Tibial nerve (tissue), 4 donors: Measurements from ENCODE around the gene IRF8.

Source experiments
- CTCF ChIP-seq, 5 experiments: fragments of 200-600 bp in 3 of 5; fragments of 450-650 bp in 2 of 5; sonication (generic) in 3 of 5; IDR thresholded peaks; one replicate each; pipeline ENCODE4 v1.5.1; 2016 to 2019; ENCODE audit warnings: antibody characterized with exemption in 5 of 5, mild to moderate bottlenecking in 3 of 5, moderate library complexity in 2 of 5
- EP300 ChIP-seq, 2 donors: sonication (generic); formaldehyde crosslinking; IDR thresholded peaks; one replicate each; pipeline ENCODE4 v1.6.1; 2017; ENCODE audit warnings: antibody characterized with exemption in 2 of 2, mild to moderate bottlenecking in 1 of 2
- POLR2A ChIP-seq, 2 donors: fragments of 450-650 bp; IDR thresholded peaks; one replicate each; pipeline ENCODE4 v1.6.1; 2017; ENCODE audit warnings: antibody characterized with exemption in 2 of 2, mild to moderate bottlenecking in 2 of 2, moderate library complexity in 2 of 2

GRCh38 chr16:85879975-85880831 lies 18.8 kb upstream of the IRF8 start:
- no peak for TF ChIP-seq CTCF (IDR thresholded peaks at IDR 0.05)
- no peak for TF ChIP-seq POLR2A (IDR thresholded peaks at IDR 0.05)
- TF ChIP-seq EP300 (IDR thresholded peaks at IDR 0.05) = no peak
